ENCODE data around the gene STXBP5L.

DNA sequence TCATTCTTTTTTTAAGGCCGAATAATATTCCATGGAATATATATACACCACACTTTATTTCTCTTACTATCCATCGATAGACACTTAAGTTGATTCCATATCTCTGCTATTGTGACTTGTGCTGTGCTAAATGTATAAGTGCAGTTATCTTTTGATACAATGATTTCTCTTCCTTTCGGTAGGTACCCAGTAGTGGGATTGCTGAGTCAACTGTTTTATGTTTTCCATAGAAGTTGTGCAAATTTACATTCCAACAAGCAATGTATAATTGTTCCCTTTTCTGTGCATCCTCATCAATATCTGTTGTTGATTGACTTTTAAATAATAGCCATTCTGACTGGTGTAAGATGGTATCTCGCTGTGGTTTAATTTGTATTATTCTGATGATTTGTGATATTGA lies 81.0 kb downstream of the STXBP5L start:
- TF ChIP-seq, protein P1, sequence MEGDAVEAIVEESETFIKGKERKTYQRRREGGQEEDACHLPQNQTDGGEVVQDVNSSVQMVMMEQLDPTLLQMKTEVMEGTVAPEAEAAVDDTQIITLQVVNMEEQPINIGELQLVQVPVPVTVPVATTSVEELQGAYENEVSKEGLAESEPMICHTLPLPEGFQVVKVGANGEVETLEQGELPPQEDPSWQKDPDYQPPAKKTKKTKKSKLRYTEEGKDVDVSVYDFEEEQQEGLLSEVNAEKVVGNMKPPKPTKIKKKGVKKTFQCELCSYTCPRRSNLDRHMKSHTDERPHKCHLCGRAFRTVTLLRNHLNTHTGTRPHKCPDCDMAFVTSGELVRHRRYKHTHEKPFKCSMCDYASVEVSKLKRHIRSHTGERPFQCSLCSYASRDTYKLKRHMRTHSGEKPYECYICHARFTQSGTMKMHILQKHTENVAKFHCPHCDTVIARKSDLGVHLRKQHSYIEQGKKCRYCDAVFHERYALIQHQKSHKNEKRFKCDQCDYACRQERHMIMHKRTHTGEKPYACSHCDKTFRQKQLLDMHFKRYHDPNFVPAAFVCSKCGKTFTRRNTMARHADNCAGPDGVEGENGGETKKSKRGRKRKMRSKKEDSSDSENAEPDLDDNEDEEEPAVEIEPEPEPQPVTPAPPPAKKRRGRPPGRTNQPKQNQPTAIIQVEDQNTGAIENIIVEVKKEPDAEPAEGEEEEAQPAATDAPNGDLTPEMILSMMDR (conservative IDR thresholded peaks at IDR 0.05; ENCODE audit: low read length): no peak
- no peak for TF ChIP-seq EZH2phosphoT487 (IDR thresholded peaks at IDR 0.05; ENCODE audit: borderline replicate concordance)
